Measurements from ENCODE around the gene PRR3. TPM values are rescaled to one million over a fixed set of nuclear protein-coding genes. Genes with fewer than 3 reads are reported as not detected.
"Not testable (repeated sequence)": the region's sequence is repeated elsewhere in the genome, so short reads cannot be mapped to it uniquely, and the experiment has no call there.

The PRR3 gene
- total RNA-seq, 4 donors from 2014 or later: 4.5 to 14.0 (median 8.5) TPM

DNA sequence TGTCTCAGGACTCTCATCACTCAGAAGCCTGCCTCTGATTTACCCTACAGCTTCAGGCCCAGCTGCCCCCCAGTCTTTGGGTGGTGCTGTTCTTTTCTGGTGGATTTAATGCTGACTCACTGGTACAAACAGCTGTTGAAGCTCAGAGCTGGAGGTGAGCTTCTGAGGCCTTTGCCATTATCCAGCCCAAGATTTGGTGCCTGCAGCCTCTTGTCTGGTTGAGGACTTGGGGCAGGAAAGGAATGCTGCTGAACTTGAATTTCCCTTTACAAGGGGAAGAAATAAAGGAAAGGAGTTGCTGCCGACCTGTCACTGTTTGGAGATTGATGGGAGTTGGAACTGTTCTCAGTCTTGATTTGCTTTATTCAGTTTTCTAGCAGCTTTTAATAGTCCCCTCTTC lies 33.9 kb downstream of the PRR3 start:
- peak in 1 of 2 donors; percentile 47 for DNase-seq (ENCODE audit: low spot score in 2 of 2)
- no peak for TF ChIP-seq POLR2A (IDR thresholded peaks at IDR 0.05)
- TF ChIP-seq, protein P1, sequence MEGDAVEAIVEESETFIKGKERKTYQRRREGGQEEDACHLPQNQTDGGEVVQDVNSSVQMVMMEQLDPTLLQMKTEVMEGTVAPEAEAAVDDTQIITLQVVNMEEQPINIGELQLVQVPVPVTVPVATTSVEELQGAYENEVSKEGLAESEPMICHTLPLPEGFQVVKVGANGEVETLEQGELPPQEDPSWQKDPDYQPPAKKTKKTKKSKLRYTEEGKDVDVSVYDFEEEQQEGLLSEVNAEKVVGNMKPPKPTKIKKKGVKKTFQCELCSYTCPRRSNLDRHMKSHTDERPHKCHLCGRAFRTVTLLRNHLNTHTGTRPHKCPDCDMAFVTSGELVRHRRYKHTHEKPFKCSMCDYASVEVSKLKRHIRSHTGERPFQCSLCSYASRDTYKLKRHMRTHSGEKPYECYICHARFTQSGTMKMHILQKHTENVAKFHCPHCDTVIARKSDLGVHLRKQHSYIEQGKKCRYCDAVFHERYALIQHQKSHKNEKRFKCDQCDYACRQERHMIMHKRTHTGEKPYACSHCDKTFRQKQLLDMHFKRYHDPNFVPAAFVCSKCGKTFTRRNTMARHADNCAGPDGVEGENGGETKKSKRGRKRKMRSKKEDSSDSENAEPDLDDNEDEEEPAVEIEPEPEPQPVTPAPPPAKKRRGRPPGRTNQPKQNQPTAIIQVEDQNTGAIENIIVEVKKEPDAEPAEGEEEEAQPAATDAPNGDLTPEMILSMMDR (IDR thresholded peaks at IDR 0.05): no peak
- H3K4me3 ChIP-seq (ENCODE audit: low read depth, poor library complexity, severe bottlenecking): no peak overlapping the region
- WGBS, 2 donors: 25 to 30% methylated on average over 1 of the region's 1 CpG
- intact Hi-C loops (cut with DNase I; ENCODE audit: low total_unique reads): loop anchor here (10.0 kb wide), 1 partner anchor 46 kb away; no protein-coding TSS in a partner anchor

DNA sequence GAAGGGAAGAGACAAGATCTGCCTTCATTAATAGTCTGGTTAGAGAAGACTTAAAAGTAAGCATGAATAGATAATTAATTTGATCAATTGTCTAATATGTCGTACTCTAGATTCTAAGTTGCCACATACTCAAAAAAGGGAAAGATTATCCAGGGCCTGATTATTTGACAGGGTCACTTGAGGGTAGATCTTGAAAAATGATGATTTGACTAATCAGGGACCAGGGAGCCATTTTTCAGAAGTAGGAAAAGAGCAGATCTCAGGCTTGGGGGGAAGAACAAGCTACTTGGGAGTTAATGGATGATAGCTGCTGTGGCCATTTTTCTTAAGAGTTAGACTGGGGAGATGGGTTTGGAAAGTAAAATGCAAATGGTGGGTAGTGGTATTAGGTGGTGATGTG lies 35.2 kb downstream of the PRR3 start:
- DNase-seq (ENCODE audit: low spot score in 2 of 2): no peak
- TF ChIP-seq, protein P1 (IDR thresholded peaks at IDR 0.05): no peak
- no peak for TF ChIP-seq POLR2A (IDR thresholded peaks at IDR 0.05)
- 89 to 100% methylated on average over 1 of the region's 1 CpG for WGBS, 2 donors
- H3K4me3 ChIP-seq (ENCODE audit: low read depth, poor library complexity, severe bottlenecking): no peak overlapping the region
- intact Hi-C loops (cut with DNase I; ENCODE audit: low total_unique reads): loop anchor here (10.0 kb wide), 1 partner anchor 47 kb away; no protein-coding TSS in a partner anchor

DNA sequence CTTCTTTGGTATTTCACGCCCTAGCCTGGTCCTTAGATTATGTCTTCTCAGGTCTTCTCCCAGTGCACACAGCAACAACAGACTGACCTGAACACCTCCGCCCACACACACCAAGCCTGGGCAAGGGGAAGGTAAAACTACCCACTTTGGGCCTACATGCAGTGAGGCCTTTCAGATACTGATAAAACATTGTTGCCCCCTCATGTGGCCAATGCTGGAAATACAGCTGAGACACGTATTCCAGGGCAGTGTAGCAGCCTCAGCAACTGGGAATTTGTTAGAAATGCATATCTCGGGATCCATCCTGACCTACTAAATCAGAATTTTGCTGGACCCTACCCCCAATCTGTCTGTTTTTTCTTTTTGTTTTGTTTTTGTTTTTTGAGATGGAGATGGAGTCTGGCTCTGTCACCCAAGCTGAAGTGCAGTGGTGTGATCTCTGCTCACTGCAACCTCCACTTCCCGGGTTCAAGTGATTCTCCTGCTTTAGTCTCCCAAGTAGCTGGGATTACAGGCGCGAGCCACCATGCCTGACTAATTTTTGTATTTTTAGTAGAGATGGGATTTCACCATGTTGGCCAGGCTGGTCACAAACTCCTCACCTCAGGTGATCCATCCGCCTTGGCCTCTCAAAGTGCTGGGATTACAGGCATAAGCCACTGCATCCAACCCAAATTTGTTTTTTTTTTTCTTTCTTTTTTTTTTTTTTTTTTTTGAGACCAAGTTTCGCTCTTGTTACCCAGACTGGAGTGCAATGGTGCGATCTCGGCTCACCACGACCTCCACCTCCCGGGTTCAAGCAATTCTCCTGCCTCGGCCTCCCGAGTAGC lies 40.4 kb downstream of the PRR3 start:
- 73 to 76% methylated on average over 15 of the region's 15 CpGs for WGBS, 2 donors
- TF ChIP-seq, protein P1 (IDR thresholded peaks at IDR 0.05): peak in 1 of 3 donors; percentile 64
- intact Hi-C loops (cut with DNase I; ENCODE audit: low total_unique reads): loop anchor here (10.0 kb wide), 1 partner anchor 53 kb away; no protein-coding TSS in a partner anchor
- DNase-seq (ENCODE audit: low spot score in 2 of 2): peak; percentile 84 to 93
- not testable (repeated sequence) for H3K4me3 ChIP-seq (ENCODE audit: low read depth, poor library complexity, severe bottlenecking)

DNA sequence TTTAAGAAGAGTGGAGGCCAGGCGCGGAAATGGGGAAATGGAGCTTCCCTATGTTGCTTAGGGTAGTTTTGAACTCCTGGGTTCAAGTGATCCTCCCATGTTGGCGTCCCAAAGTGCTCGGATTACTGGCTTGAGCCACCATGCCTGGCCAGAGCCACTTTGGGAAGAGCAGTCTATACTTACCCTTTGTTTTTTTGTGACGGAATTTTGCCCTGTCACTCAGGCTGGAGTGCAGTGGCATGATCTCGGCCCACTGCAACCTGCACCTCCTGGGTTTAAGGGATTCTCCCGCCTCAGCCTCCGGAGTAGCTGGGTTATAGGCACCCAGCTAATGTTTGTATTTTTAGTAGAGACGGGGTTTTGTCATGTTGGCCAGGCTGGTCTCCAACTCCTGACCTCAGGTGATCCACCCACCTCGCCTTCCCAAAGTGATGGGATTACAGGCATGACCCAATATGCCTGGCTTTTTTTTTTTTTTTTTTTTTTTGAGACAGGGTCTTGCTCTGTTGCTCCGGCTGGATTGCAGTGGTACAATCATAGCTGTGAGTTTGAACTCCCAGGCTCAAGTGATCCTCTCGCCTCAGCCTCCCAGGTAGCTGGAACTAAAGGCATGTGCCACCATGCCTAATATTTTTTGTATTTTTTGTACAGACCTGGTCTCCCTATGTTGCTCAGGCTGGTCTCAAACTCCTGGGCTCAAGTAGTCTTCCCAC lies 42.0 kb downstream of the PRR3 start:
- no peak overlapping the region for H3K4me3 ChIP-seq (ENCODE audit: low read depth, poor library complexity, severe bottlenecking)
- DNase-seq (ENCODE audit: low spot score in 2 of 2): no peak
- WGBS, 2 donors: 68 to 70% methylated on average over 12 of the region's 12 CpGs
- intact Hi-C loops (cut with DNase I; ENCODE audit: low total_unique reads): loop anchor here (10.0 kb wide), 1 partner anchor 54 kb away; no protein-coding TSS in a partner anchor
- TF ChIP-seq, protein P1 (IDR thresholded peaks at IDR 0.05): no peak
- no peak for TF ChIP-seq POLR2A (IDR thresholded peaks at IDR 0.05)

DNA sequence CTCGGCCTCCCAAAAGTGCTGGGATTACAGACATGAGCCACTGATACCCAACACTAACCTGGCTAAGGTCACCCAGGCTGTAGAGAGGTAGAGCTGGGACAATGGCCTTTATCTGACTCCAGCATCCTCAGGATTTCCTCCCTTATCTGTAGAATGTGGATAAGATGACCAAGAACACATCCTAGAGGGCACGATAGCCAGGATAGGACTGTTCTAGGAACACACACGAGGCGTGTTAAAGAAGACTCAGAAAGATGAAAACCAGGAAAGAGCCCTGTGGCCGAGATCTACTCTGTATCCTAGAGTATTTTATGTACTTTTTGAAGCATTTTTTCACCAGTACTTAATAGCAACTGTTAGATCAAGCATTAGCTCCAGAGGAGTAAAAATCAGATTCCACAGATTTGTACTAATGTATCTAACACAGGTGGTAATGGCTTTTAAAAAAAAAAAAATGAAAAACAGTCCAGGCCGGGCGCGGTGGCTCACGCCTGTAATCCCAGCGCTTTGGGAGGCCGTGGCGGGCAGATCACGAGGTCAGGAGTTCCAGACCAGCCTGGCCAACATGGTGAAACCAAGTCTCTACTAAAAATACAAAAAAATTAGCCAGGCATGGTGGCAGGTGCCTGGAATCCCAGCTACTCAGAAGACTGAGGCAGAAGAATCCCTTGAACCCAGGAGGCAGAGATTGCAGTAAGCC lies 42.7 kb downstream of the PRR3 start:
- 80 to 85% methylated on average over 13 of the region's 13 CpGs for WGBS, 2 donors
- TF ChIP-seq, protein P1 (IDR thresholded peaks at IDR 0.05): no peak
- TF ChIP-seq POLR2A (IDR thresholded peaks at IDR 0.05): no peak
- no peak overlapping the region for H3K4me3 ChIP-seq (ENCODE audit: low read depth, poor library complexity, severe bottlenecking)
- intact Hi-C loops (cut with DNase I; ENCODE audit: low total_unique reads): loop anchor here (10.0 kb wide), 2 partner anchors 55 to 115 kb away; partner anchors contain the start of gene HLA-E
- no peak for DNase-seq (ENCODE audit: low spot score in 2 of 2)
